ENCODE data around the gene KDM6A. TPM values are rescaled to one million over a fixed set of nuclear protein-coding genes. Genes with fewer than 3 reads are reported as not detected.

The KDM6A gene
- total RNA-seq, 2 donors from 2014 or later, result 20.8 to 30.7 TPM

- Histone ChIP-seq H3K4me3 (no peak overlapping the region), H3K9me3 (no peaks in the 10 kb centered on the region), H3K4me1 (peaks cover 6% of the 10 kb centered on the region), H3K36me3 (replicated peaks in 1 of 2; ENCODE audit: insufficient read depth in 1 of 2, low read depth in 2 of 2) (no peaks in the 10 kb centered on the region), H3K27me3 (no peaks in the 10 kb centered on the region), H3K27ac (no peak overlapping the region)
- intact Hi-C loops (cut with DNase I), result no loop called here
- no peak for ATAC-seq
- no peak for DNase-seq
- TF ChIP-seq POLR2A (IDR thresholded peaks at IDR 0.05), result no peak
- no peak for TF ChIP-seq CTCF (IDR thresholded peaks at IDR 0.05)
- WGBS, 2 donors, result 29 to 43% methylated on average over 2 of the region's 2 CpGs
These were observed 99.1 kb downstream of the KDM6A start for GRCh38 chrX:44972132-44972531.

GRCh38 chrX:44973420-44973932, 100.5 kb downstream of the KDM6A start:
- TF ChIP-seq CTCF (IDR thresholded peaks at IDR 0.05) (no peak), POLR2A (IDR thresholded peaks at IDR 0.05) (no peak)
- Histone ChIP-seq H3K27ac (no peak overlapping the region), H3K4me3 (no peak overlapping the region), H3K27me3 (no peaks in the 10 kb centered on the region), H3K4me1 (peaks cover 6% of the 10 kb centered on the region), H3K9me3 (no peaks in the 10 kb centered on the region), H3K36me3 (replicated peaks in 1 of 2; ENCODE audit: insufficient read depth in 1 of 2, low read depth in 2 of 2) (no peaks in the 10 kb centered on the region)
- whole genome bisulfite sequencing, 2 donors, result 95 to 100% methylated on average over 5 of the region's 5 CpGs
- intact Hi-C loops (cut with DNase I), result no loop called here
- no peak for DNase-seq
- no peak for ATAC-seq

DNA sequence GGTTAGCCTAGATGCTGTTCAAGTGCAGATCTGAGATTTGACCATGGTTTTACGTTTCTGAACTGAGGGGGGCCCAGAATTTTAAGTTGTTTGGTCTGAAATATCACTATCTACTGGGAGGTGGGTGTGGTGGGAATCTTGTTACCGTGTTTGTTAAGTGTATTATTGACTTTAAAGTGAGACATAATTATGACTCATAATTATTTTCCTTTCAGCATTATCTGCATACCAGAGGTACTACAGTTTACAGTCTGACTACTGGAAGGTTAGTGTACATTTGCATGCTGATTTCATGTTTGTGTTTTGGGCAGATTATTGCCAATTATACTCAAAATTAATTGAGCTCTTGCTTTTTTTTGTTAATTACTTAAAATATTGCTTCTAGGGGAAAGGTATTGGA, 101.5 kb downstream of the KDM6A start:
- 40 to 50% methylated on average over 2 of the region's 2 CpGs for WGBS, 2 donors
- ATAC-seq (no peak), DNase-seq (no peak)
- Histone ChIP-seq H3K36me3 (replicated peaks in 1 of 2; ENCODE audit: insufficient read depth in 1 of 2, low read depth in 2 of 2) (no peaks in the 10 kb centered on the region), H3K9me3 (no peaks in the 10 kb centered on the region), H3K4me1 (peaks cover 6% of the 10 kb centered on the region), H3K27me3 (no peaks in the 10 kb centered on the region), H3K27ac (no peak overlapping the region), H3K4me3 (no peak overlapping the region)
- no peak for TF ChIP-seq POLR2A (IDR thresholded peaks at IDR 0.05)
- no peak for TF ChIP-seq CTCF (IDR thresholded peaks at IDR 0.05)
- intact Hi-C loops (cut with DNase I), result no loop called here

DNA sequence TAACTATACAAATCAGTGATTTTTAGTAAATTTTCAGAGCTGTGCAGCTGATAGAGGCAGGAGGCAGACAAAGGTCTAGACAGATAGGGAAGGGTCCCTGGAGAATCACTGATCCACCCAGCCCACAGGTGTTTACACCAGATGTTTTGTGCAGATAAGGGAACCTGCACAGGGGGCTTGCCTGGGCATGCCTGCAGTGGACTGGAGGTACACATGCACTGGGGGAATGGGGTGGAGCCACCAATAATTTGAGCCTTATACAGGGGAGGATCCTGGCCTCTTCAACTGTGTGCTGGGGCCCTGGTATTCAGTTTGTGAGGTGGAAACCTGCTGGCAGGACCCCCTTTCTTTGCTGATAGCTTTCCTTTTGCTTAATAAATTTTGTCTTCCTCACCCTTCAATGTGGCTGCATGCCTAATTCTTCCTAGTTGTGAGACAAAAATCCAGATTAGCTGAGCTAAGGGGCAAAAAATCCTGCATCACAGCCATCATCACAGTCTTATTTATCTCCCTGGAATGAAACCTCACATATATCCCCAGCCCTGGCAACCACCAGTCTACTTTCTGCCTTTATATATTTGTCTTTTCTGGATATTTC, 102.8 kb downstream of the KDM6A start:
- no peak overlapping the region for H3K4me3 ChIP-seq
- DNase-seq (no peak), ATAC-seq (no peak)
- TF ChIP-seq CTCF (IDR thresholded peaks at IDR 0.05) (no peak), POLR2A (IDR thresholded peaks at IDR 0.05) (no peak)
- H3K27ac ChIP-seq, result no peak overlapping the region
- H3K36me3 ChIP-seq (replicated peaks in 1 of 2; ENCODE audit: insufficient read depth in 1 of 2, low read depth in 2 of 2), result no peaks in the 10 kb centered on the region
- intact Hi-C loops (cut with DNase I), result no loop called here
- no peaks in the 10 kb centered on the region for H3K27me3 ChIP-seq
- H3K4me1 ChIP-seq, result peaks cover 6% of the 10 kb centered on the region
- no peaks in the 10 kb centered on the region for H3K9me3 ChIP-seq

- intact Hi-C loops (cut with DNase I), result no loop called here
- no peak for ATAC-seq
- TF ChIP-seq POLR2A (IDR thresholded peaks at IDR 0.05), result no peak
- no peak for TF ChIP-seq CTCF (IDR thresholded peaks at IDR 0.05)
These were observed 106.0 kb downstream of the KDM6A start for GRCh38 chrX:44978976-44979375.

More at GRCh38 chrX:44978976-44979375, 106.0 kb downstream of the KDM6A start:
- Histone ChIP-seq H3K9me3 (no peaks in the 10 kb centered on the region), H3K36me3 (replicated peaks in 1 of 2; ENCODE audit: insufficient read depth in 1 of 2, low read depth in 2 of 2) (no peaks in the 10 kb centered on the region), H3K4me1 (no peaks in the 10 kb centered on the region), H3K27ac (no peak overlapping the region), H3K27me3 (no peaks in the 10 kb centered on the region), H3K4me3 (no peak overlapping the region)
- 95 to 100% methylated on average over 3 of the region's 3 CpGs for WGBS, 2 donors
- no peak for DNase-seq

Data from body of pancreas (tissue), 4 donors.